ENCODE results near the gene QARS1. TPM values are rescaled to one million over a fixed set of nuclear protein-coding genes. Genes with fewer than 3 reads are reported as not detected.

Gene QARS1
- total and polyA plus RNA-seq, 10 of the 15 experiments (the other 5 are each of a cell fraction or from before 2014, with no cell fraction given) = 168 to 476 (median 318) TPM

- RAD21 ChIA-PET (ENCODE audit: unreplicated experiment) = no interaction called here
- ATAC-seq (no peak), DNase-seq (ENCODE audit: low read depth, low spot score) (no peak), FAIRE-seq (no peak)
- H3K9me3 ChIP-seq (replicated peaks; ENCODE audit: control insufficient read depth, insufficient read depth, low read length) = no peaks in the 10 kb centered on the region
- CTCF ChIA-PET = interaction anchor here (0.6 kb wide), 1 partner anchor 9 kb away, joined by 3 read pairs; no protein-coding TSS in a partner anchor
- no peak overlapping the region for H3K9ac ChIP-seq (ENCODE audit: control insufficient read depth, insufficient read depth, low read length)
- SMC1A ChIA-PET (ENCODE audit: uncharacterized antibody, unreplicated experiment) = no interaction called here
- intact Hi-C loops (cut with micrococcal nuclease; ENCODE audit: unreplicated experiment) = no loop called here
- H4K20me1 ChIP-seq (ENCODE audit: control insufficient read depth, insufficient read depth) = no peaks in the 10 kb centered on the region
- TF ChIP-seq JUNB (IDR thresholded peaks at IDR 0.05) (no peak), SMAD1 (IDR thresholded peaks at IDR 0.05; ENCODE audit: low read depth, partially characterized antibody) (no peak), CHD2 (IDR thresholded peaks at IDR 0.05; ENCODE audit: borderline replicate concordance, low read depth, low read length) (no peak), RB1 (IDR thresholded peaks at IDR 0.05; ENCODE audit: borderline replicate concordance) (no peak), GATAD2B (conservative IDR thresholded peaks at IDR 0.05; ENCODE audit: low read depth) (no peak), MTA2 (IDR thresholded peaks at IDR 0.05; ENCODE audit: low read depth) (no peak), EED (IDR thresholded peaks at IDR 0.05; ENCODE audit: low read depth) (no peak), NFYA (IDR thresholded peaks at IDR 0.05; ENCODE audit: borderline replicate concordance, low read depth, low read length) (no peak), HDGF (IDR thresholded peaks at IDR 0.05) (no peak), ZNF622 (IDR thresholded peaks at IDR 0.05) (no peak)
- TF ChIP-seq, protein P1, sequence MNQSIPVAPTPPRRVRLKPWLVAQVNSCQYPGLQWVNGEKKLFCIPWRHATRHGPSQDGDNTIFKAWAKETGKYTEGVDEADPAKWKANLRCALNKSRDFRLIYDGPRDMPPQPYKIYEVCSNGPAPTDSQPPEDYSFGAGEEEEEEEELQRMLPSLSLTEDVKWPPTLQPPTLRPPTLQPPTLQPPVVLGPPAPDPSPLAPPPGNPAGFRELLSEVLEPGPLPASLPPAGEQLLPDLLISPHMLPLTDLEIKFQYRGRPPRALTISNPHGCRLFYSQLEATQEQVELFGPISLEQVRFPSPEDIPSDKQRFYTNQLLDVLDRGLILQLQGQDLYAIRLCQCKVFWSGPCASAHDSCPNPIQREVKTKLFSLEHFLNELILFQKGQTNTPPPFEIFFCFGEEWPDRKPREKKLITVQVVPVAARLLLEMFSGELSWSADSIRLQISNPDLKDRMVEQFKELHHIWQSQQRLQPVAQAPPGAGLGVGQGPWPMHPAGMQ (IDR thresholded peaks at IDR 0.05; ENCODE audit: borderline replicate concordance) = no peak
- TF ChIP-seq, protein P2, sequence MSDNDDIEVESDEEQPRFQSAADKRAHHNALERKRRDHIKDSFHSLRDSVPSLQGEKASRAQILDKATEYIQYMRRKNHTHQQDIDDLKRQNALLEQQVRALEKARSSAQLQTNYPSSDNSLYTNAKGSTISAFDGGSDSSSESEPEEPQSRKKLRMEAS (IDR thresholded peaks at IDR 0.05; ENCODE audit: low read depth, low read length) = no peak
- no TSS peak for BruUV-seq (replicated peaks)
- no peak overlapping the region for H3K4me2 ChIP-seq (ENCODE audit: control insufficient read depth, insufficient read depth)
- H3K79me2 ChIP-seq (ENCODE audit: control insufficient read depth, insufficient read depth, low read length) = no peaks in the 10 kb centered on the region
- H3K4me3 ChIP-seq = no peak overlapping the region
- in situ Hi-C loops (cut with MboI) = no loop called here
- POLR2A ChIA-PET = interaction anchor here (0.7 kb wide), 1 partner anchor 8 kb away, joined by 5 read pairs; no protein-coding TSS in a partner anchor
- WGBS (ENCODE audit: insufficient coverage, insufficient replicate concordance, low lambda C conversion rate, missing lambda C conversion rate) = 64% methylated on average over 4 of the region's 5 CpGs
- H3K4me1 ChIP-seq (ENCODE audit: control insufficient read depth, insufficient read depth, low read length) = no peaks in the 10 kb centered on the region
- no peak overlapping the region for H2AFZ ChIP-seq (ENCODE audit: control insufficient read depth, low read depth, low read length)
- no peaks in the 10 kb centered on the region for H3K36me3 ChIP-seq (ENCODE audit: control insufficient read depth in 2 of 2, insufficient read depth in 2 of 2, low read length in 1 of 2)
- H3K27ac ChIP-seq (ENCODE audit: control insufficient read depth, insufficient read depth) = no peak overlapping the region
- H3K27me3 ChIP-seq (replicated peaks in 1 of 2; ENCODE audit: control insufficient read depth in 2 of 2, insufficient read depth in 2 of 2, low read length in 1 of 2) = no peaks in the 10 kb centered on the region
Measured at GRCh38 chr3:49148159-49148558, 43.6 kb upstream of the QARS1 start.
